ENCODE data around the gene CMC2. TPM values are rescaled to one million over a fixed set of nuclear protein-coding genes. Genes with fewer than 3 reads are reported as not detected.
A peak's percentile ranks its signal among the peaks of the same experiment; 100 is the strongest.

CMC2 gene
- total RNA-seq, 2 experiments from 2014 or later, result 89.1 to 99.8 TPM

- BruUV-seq (replicated peaks), result no TSS peak
- Histone ChIP-seq H3K4me3 (ENCODE audit: low read depth, low read length, poor library complexity, severe bottlenecking) (peak overlapping the region; percentile 5), H3K79me2 (ENCODE audit: insufficient read depth, low read depth, low read length) (peaks cover 93% of the 10 kb centered on the region), H3K4me1 (ENCODE audit: insufficient read depth, low read length, poor library complexity, severe bottlenecking) (peaks cover 19% of the 10 kb centered on the region), H3K27ac (ENCODE audit: low read depth, low read length, poor library complexity, severe bottlenecking) (no peak overlapping the region), H3K36me3 (ENCODE audit: insufficient read depth, low read length) (peaks cover 34% of the 10 kb centered on the region), H4K20me1 (ENCODE audit: insufficient read depth, low read length) (peaks cover 12% of the 10 kb centered on the region; the same call in 1 of the 2 replicates), H3K9me3 (ENCODE audit: low read length) (no peaks in the 10 kb centered on the region), H3K4me2 (ENCODE audit: low read length) (peak overlapping the region; percentile 55), H3K9me2 (ENCODE audit: insufficient read depth, low read length) (no peaks in the 10 kb centered on the region), H2AFZ (ENCODE audit: low read length) (no peak overlapping the region)
- TF ChIP-seq, protein P1, sequence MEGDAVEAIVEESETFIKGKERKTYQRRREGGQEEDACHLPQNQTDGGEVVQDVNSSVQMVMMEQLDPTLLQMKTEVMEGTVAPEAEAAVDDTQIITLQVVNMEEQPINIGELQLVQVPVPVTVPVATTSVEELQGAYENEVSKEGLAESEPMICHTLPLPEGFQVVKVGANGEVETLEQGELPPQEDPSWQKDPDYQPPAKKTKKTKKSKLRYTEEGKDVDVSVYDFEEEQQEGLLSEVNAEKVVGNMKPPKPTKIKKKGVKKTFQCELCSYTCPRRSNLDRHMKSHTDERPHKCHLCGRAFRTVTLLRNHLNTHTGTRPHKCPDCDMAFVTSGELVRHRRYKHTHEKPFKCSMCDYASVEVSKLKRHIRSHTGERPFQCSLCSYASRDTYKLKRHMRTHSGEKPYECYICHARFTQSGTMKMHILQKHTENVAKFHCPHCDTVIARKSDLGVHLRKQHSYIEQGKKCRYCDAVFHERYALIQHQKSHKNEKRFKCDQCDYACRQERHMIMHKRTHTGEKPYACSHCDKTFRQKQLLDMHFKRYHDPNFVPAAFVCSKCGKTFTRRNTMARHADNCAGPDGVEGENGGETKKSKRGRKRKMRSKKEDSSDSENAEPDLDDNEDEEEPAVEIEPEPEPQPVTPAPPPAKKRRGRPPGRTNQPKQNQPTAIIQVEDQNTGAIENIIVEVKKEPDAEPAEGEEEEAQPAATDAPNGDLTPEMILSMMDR (conservative IDR thresholded peaks at IDR 0.05; ENCODE audit: low read length), result no peak
- TF ChIP-seq EZH2phosphoT487 (IDR thresholded peaks at IDR 0.05; ENCODE audit: borderline replicate concordance, low read depth, low read length), result no peak
- no peak for DNase-seq (ENCODE audit: low spot score)
- ChIA-PET POLR2A (interaction anchor here (0.7 to 1.3 kb wide), 4 partner anchors 9 to 17 kb away, joined by 3 to 6 read pairs (median 6); partner anchors contain the start of genes CENPN and CMC2), CTCF (ENCODE audit: unreplicated experiment) (no interaction called here)
- intact Hi-C loops (cut with micrococcal nuclease; ENCODE audit: unreplicated experiment), result no loop called here
Observed at GRCh38 chr16:80997964-80998620, 8.6 kb downstream of the CMC2 start.

GRCh38 chr16:80997139-80997798 is 9.4 kb downstream of the CMC2 start:
- no TSS peak for BruUV-seq (replicated peaks)
- DNase-seq (ENCODE audit: low spot score), result peak; percentile 7
- no peak overlapping the region for H3K27ac ChIP-seq (ENCODE audit: low read depth, low read length, poor library complexity, severe bottlenecking)
- TF ChIP-seq, protein P1 (conservative IDR thresholded peaks at IDR 0.05; ENCODE audit: low read length), result no peak
- TF ChIP-seq EZH2phosphoT487 (IDR thresholded peaks at IDR 0.05; ENCODE audit: borderline replicate concordance, low read depth, low read length), result no peak
- peaks cover 9% of the 10 kb centered on the region; the same call in 1 of the 2 replicates for H4K20me1 ChIP-seq (ENCODE audit: insufficient read depth, low read length)
- peaks cover 93% of the 10 kb centered on the region for H3K79me2 ChIP-seq (ENCODE audit: insufficient read depth, low read depth, low read length)
- peaks cover 15% of the 10 kb centered on the region for H3K4me1 ChIP-seq (ENCODE audit: insufficient read depth, low read length, poor library complexity, severe bottlenecking)
- H3K36me3 ChIP-seq (ENCODE audit: insufficient read depth, low read length), result peaks cover 40% of the 10 kb centered on the region
- H3K9me3 ChIP-seq (ENCODE audit: low read length), result no peaks in the 10 kb centered on the region
- H2AFZ ChIP-seq (ENCODE audit: low read length), result no peak overlapping the region
- ChIA-PET POLR2A (interaction anchor here (0.5 to 1.5 kb wide), 5 partner anchors 10 to 317 kb away, joined by 3 to 6 read pairs (median 4); partner anchors contain the start of genes CENPN, CMC2 and GAN), CTCF (ENCODE audit: unreplicated experiment) (no interaction called here)
- H3K4me3 ChIP-seq (ENCODE audit: low read depth, low read length, poor library complexity, severe bottlenecking), result peak overlapping the region; percentile 5
- peak overlapping the region; percentile 55 for H3K4me2 ChIP-seq (ENCODE audit: low read length)
- intact Hi-C loops (cut with micrococcal nuclease; ENCODE audit: unreplicated experiment), result no loop called here
- no peaks in the 10 kb centered on the region for H3K9me2 ChIP-seq (ENCODE audit: insufficient read depth, low read length)

Data from OCI-LY7 (cell line).